ENCODE data around the gene RTTN. TPM values are rescaled to one million over a fixed set of nuclear protein-coding genes. Genes with fewer than 3 reads are reported as not detected.

RTTN gene
- polyA plus RNA-seq, 1 donor (not counting 4 experiments of a cell fraction or from before 2014, with no cell fraction given): 77.3 TPM

DNA sequence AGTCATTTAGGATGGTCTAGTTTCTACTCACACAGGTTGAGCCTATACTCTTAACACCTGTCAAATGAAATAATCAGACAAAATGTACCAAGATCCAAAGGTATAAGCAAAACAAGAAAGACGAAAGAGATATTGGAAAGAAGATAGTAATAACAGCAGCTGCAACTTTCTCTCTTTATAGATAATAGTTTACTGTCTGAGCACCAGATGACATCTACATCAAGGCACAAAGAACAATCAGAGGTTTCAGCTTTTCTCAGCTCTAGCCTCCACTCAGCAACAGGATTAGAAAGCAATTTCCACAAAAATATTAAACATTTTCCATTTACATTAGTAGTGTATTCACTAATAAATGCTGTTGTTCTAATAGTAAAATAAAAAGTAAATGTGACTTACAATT lies 66.3 kb downstream of the RTTN start:
- Histone ChIP-seq H3K27ac (ENCODE audit: control insufficient read depth, insufficient read depth, low read length) (no peak overlapping the region), H3K9me1 (ENCODE audit: control insufficient read depth, extremely low read depth, insufficient read depth, low read length) (no peaks in the 10 kb centered on the region), H3K27me3 (ENCODE audit: control insufficient read depth, extremely low read depth, insufficient read depth, low read length) (no peaks in the 10 kb centered on the region), H3K9ac (ENCODE audit: control insufficient read depth, extremely low read depth, insufficient read depth, low read length) (no peak overlapping the region), H3K36me3 (ENCODE audit: control insufficient read depth in 2 of 2, extremely low read depth in 1 of 2, insufficient read depth in 2 of 2, low read length in 2 of 2) (no peaks in the 10 kb centered on the region), H2AFZ (ENCODE audit: control insufficient read depth, low read length) (no peak overlapping the region), H3K4me2 (ENCODE audit: control insufficient read depth, extremely low read depth, insufficient read depth, low read depth, low read length) (no peak overlapping the region), H4K20me1 (ENCODE audit: control insufficient read depth, extremely low read depth, insufficient read depth, low read length) (no peaks in the 10 kb centered on the region), H3K9me3 (ENCODE audit: control insufficient read depth, low read depth, low read length) (no peaks in the 10 kb centered on the region), H3K4me1 (ENCODE audit: control insufficient read depth, extremely low read depth, insufficient read depth, low read length) (no peaks in the 10 kb centered on the region), H3K79me2 (ENCODE audit: control insufficient read depth, insufficient read depth, low read length) (no peaks in the 10 kb centered on the region), H3K4me3 (ENCODE audit: control insufficient read depth in 2 of 3, extremely low read depth in 1 of 3, insufficient read depth in 2 of 3, low read depth in 1 of 3, low read length in 3 of 3) (no peak overlapping the region)
- dilution Hi-C loops (cut with MboI; ENCODE audit: extremely low pct_ligation_motif_present, low sequenced_read_pairs): no loop called here
- no peak for TF ChIP-seq EZH2 (IDR thresholded peaks at IDR 0.05; ENCODE audit: low read length)
- no peak for TF ChIP-seq CTCF (optimal IDR thresholded peaks at IDR 0.05 in 1 of 3, IDR thresholded peaks at IDR 0.05 in 1 of 3, conservative IDR thresholded peaks at IDR 0.05 in 1 of 3; ENCODE audit: extremely low read depth in 1 of 3, insufficient read depth in 2 of 3, low read length in 3 of 3)
- no peak for FAIRE-seq
- DNase-seq (ENCODE audit: low read depth, low spot score): no peak

- Histone ChIP-seq H3K4me3 (ENCODE audit: control insufficient read depth in 2 of 3, extremely low read depth in 1 of 3, insufficient read depth in 2 of 3, low read depth in 1 of 3, low read length in 3 of 3) (no peak overlapping the region), H3K4me2 (ENCODE audit: control insufficient read depth, extremely low read depth, insufficient read depth, low read depth, low read length) (no peak overlapping the region), H4K20me1 (ENCODE audit: control insufficient read depth, extremely low read depth, insufficient read depth, low read length) (no peaks in the 10 kb centered on the region), H3K36me3 (ENCODE audit: control insufficient read depth in 2 of 2, extremely low read depth in 1 of 2, insufficient read depth in 2 of 2, low read length in 2 of 2) (no peaks in the 10 kb centered on the region), H3K27me3 (ENCODE audit: control insufficient read depth, extremely low read depth, insufficient read depth, low read length) (no peaks in the 10 kb centered on the region), H3K27ac (ENCODE audit: control insufficient read depth, insufficient read depth, low read length) (no peak overlapping the region), H3K9me3 (ENCODE audit: control insufficient read depth, low read depth, low read length) (no peaks in the 10 kb centered on the region), H3K4me1 (ENCODE audit: control insufficient read depth, extremely low read depth, insufficient read depth, low read length) (no peaks in the 10 kb centered on the region), H3K9ac (ENCODE audit: control insufficient read depth, extremely low read depth, insufficient read depth, low read length) (no peak overlapping the region), H2AFZ (ENCODE audit: control insufficient read depth, low read length) (no peak overlapping the region), H3K9me1 (ENCODE audit: control insufficient read depth, extremely low read depth, insufficient read depth, low read length) (no peaks in the 10 kb centered on the region), H3K79me2 (ENCODE audit: control insufficient read depth, insufficient read depth, low read length) (no peaks in the 10 kb centered on the region)
- TF ChIP-seq CTCF (optimal IDR thresholded peaks at IDR 0.05 in 1 of 3, IDR thresholded peaks at IDR 0.05 in 1 of 3, conservative IDR thresholded peaks at IDR 0.05 in 1 of 3; ENCODE audit: extremely low read depth in 1 of 3, insufficient read depth in 2 of 3, low read length in 3 of 3): no peak
- no peak for TF ChIP-seq EZH2 (IDR thresholded peaks at IDR 0.05; ENCODE audit: low read length)
- dilution Hi-C loops (cut with MboI; ENCODE audit: extremely low pct_ligation_motif_present, low sequenced_read_pairs): no loop called here
- DNase-seq (ENCODE audit: low read depth, low spot score) (no peak), FAIRE-seq (no peak)
Observed at GRCh38 chr18:70135604-70136003, 69.9 kb downstream of the RTTN start.

Data from keratinocyte (primary cell).